Astrocyte (in vitro differentiated cells and primary cell): Measurements from ENCODE around the gene RBBP6. TPM values are rescaled to one million over a fixed set of nuclear protein-coding genes. Genes with fewer than 3 reads are reported as not detected.
A peak's percentile ranks its signal among the peaks of the same experiment; 100 is the strongest.

Experiments
- DNase-seq: peaks from one replicate; pipeline ENCODE4 v3.0.0-alpha.2; 2010; ENCODE audit warnings: low read depth
- FAIRE-seq: peaks from 2 replicates; lab custom pipeline; 2011; peaks lifted over from hg19 to GRCh38; lab: Jason Lieb, UNC
- H2AFZ ChIP-seq: 2 replicates; pipeline ENCODE4 v1.6.0; 2012; ENCODE audit warnings: low read depth, low read length, inconsistent platforms
- H3K27ac ChIP-seq: 2 replicates; pipeline ENCODE4 v1.5.1; 2011; ENCODE audit warnings: low read depth, low read length, inconsistent platforms
- H3K27me3 ChIP-seq: 2 replicates; pipeline ENCODE4 v1.6.0; 2011; ENCODE audit warnings: low read length, inconsistent platforms; ENCODE audit not compliant: insufficient read depth
- H3K36me3 ChIP-seq: 2 replicates; pipeline ENCODE4 v1.5.1; 2011; ENCODE audit warnings: low read length, inconsistent platforms; ENCODE audit not compliant: insufficient read depth
- H3K4me1 ChIP-seq: 2 replicates; pipeline ENCODE4 v1.5.1; 2011; ENCODE audit warnings: low read length, inconsistent platforms; ENCODE audit not compliant: insufficient read depth
- H3K4me2 ChIP-seq: 2 replicates; pipeline ENCODE4 v1.6.0; 2012; ENCODE audit warnings: low read length, inconsistent platforms
- H3K4me3 ChIP-seq: 2 replicates; pipeline ENCODE4 v1.5.1; 2011; ENCODE audit warnings: low read depth, mild to moderate bottlenecking, low read length, inconsistent platforms; ENCODE audit not compliant: insufficient read depth
- H3K79me2 ChIP-seq: 2 replicates; pipeline ENCODE4 v1.6.0; 2012; ENCODE audit warnings: mild to moderate bottlenecking, low read length, inconsistent platforms; ENCODE audit not compliant: insufficient read depth
- H3K9ac ChIP-seq: 2 replicates; pipeline ENCODE4 v1.6.0; 2012; ENCODE audit warnings: mild to moderate bottlenecking, low read length, inconsistent platforms
- H3K9me3 ChIP-seq: 2 replicates; pipeline ENCODE4 v1.5.1; 2012; ENCODE audit warnings: low read depth, mild to moderate bottlenecking, low read length, inconsistent platforms; ENCODE audit not compliant: insufficient read depth
- H4K20me1 ChIP-seq: 2 replicates; pipeline ENCODE4 v1.6.0; 2012; ENCODE audit warnings: low read length, inconsistent platforms; ENCODE audit not compliant: insufficient read depth
- H3K27ac Mint-ChIP-seq: one replicate; pipeline ENCODE4 v1.8.0; 2021; ENCODE audit warnings: mild to moderate bottlenecking, mixed read lengths; ENCODE audit not compliant: unreplicated experiment
- H3K27me3 Mint-ChIP-seq: one replicate; pipeline ENCODE4 v1.8.0; 2021; ENCODE audit warnings: low read depth, mixed read lengths; ENCODE audit not compliant: unreplicated experiment
- H3K36me3 Mint-ChIP-seq: one replicate; pipeline ENCODE4 v1.8.0; 2021; ENCODE audit warnings: low read depth, mixed read lengths; ENCODE audit not compliant: unreplicated experiment
- H3K4me1 Mint-ChIP-seq: one replicate; pipeline ENCODE4 v1.8.0; 2021; ENCODE audit warnings: low read depth, mixed read lengths; ENCODE audit not compliant: unreplicated experiment
- H3K4me3 Mint-ChIP-seq: one replicate; pipeline ENCODE4 v1.8.0; 2021; ENCODE audit warnings: mild to moderate bottlenecking, moderate library complexity, mixed read lengths; ENCODE audit not compliant: unreplicated experiment
- H3K9me3 Mint-ChIP-seq: one replicate; pipeline ENCODE4 v1.8.0; 2021; ENCODE audit warnings: mild to moderate bottlenecking, mixed read lengths; ENCODE audit not compliant: unreplicated experiment
- EZH2 ChIP-seq: IDR thresholded peaks from 2 replicates; pipeline ENCODE4 v1.6.1; 2012; ENCODE audit warnings: mild to moderate bottlenecking, low read length, inconsistent platforms; ENCODE audit not compliant: insufficient read depth
- total RNA-seq: library from RNA; stranded (reverse); gene quantifications from 2 replicates; pipeline ENCODE4 v1.2.1, GENCODE V29; 2021
- TF ChIP-seq, protein P1 (sequence below): IDR thresholded peaks from 2 replicates; pipeline ENCODE4 v1.5.1; 2011; ENCODE audit warnings: low read depth, mild to moderate bottlenecking, inconsistent platforms, low read length, moderate library complexity; ENCODE audit not compliant: insufficient read depth

RBBP6 gene
- total RNA-seq, 1 donor from 2014 or later = 44.8 TPM

DNA sequence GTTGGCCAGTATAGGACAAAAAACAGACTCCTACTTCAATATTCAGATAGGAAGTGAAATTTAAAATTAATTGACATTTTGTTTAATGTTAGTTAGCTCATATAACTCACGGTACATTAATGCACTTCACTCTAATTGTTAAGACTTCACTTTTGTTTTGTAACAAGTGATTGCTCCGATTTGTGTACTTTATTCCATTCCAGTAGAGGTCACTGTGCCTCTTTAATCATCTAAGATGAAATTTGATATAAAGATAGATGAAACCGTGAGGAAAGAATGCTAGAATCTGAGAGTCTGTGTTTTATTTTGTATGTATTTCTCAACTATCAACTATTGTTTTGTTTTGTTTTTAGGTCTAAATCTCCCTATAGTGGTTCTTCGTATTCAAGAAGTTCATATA is 29.0 kb downstream of the RBBP6 start:
- Histone ChIP-seq H2AFZ (no peak overlapping the region), H3K9ac (no peak overlapping the region), H3K27ac (no peak overlapping the region), H3K4me1 (no peaks in the 10 kb centered on the region), H3K27me3 (no peaks in the 10 kb centered on the region), H3K4me3 (no peak overlapping the region), H4K20me1 (peaks cover 12% of the 10 kb centered on the region), H3K79me2 (no peaks in the 10 kb centered on the region), H3K4me2 (no peak overlapping the region), H3K9me3 (no peaks in the 10 kb centered on the region), H3K36me3 (peaks cover 73% of the 10 kb centered on the region)
- FAIRE-seq = peak; percentile 85
- Mint-ChIP-seq H3K4me3 (no peak overlapping the region), H3K27ac (no peak overlapping the region), H3K27me3 (no peaks in the 10 kb centered on the region), H3K4me1 (no peaks in the 10 kb centered on the region), H3K36me3 (peaks cover 34% of the 10 kb centered on the region), H3K9me3 (no peaks in the 10 kb centered on the region)
- TF ChIP-seq EZH2 = no peak
- TF ChIP-seq, protein P1, sequence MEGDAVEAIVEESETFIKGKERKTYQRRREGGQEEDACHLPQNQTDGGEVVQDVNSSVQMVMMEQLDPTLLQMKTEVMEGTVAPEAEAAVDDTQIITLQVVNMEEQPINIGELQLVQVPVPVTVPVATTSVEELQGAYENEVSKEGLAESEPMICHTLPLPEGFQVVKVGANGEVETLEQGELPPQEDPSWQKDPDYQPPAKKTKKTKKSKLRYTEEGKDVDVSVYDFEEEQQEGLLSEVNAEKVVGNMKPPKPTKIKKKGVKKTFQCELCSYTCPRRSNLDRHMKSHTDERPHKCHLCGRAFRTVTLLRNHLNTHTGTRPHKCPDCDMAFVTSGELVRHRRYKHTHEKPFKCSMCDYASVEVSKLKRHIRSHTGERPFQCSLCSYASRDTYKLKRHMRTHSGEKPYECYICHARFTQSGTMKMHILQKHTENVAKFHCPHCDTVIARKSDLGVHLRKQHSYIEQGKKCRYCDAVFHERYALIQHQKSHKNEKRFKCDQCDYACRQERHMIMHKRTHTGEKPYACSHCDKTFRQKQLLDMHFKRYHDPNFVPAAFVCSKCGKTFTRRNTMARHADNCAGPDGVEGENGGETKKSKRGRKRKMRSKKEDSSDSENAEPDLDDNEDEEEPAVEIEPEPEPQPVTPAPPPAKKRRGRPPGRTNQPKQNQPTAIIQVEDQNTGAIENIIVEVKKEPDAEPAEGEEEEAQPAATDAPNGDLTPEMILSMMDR = peak; percentile 41
- DNase-seq = peak; percentile 6

DNA sequence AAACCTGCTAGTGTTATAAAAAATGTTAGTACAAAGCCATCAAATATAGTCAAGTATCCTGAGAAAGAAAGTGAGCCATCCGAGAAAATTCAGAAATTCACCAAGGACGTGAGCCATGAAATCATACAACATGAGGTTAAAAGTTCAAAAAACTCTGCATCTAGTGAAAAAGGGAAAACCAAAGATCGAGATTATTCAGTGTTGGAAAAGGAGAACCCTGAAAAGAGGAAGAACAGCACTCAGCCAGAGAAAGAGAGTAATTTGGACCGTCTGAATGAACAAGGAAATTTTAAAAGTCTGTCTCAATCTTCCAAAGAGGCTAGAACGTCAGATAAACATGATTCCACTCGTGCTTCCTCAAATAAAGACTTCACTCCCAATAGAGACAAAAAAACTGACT is 31.7 kb downstream of the RBBP6 start:
- no peaks in the 10 kb centered on the region for H3K9me3 ChIP-seq
- H3K4me1 Mint-ChIP-seq = no peaks in the 10 kb centered on the region
- H3K27me3 ChIP-seq = no peaks in the 10 kb centered on the region
- no peak overlapping the region for H3K9ac ChIP-seq
- H3K4me3 ChIP-seq = no peak overlapping the region
- H3K4me1 ChIP-seq = no peaks in the 10 kb centered on the region
- peaks cover 36% of the 10 kb centered on the region for H3K36me3 Mint-ChIP-seq
- no peak overlapping the region for H3K4me3 Mint-ChIP-seq
- H3K36me3 ChIP-seq = peaks cover 48% of the 10 kb centered on the region
- DNase-seq (no peak), FAIRE-seq (peak; percentile 84)
- H2AFZ ChIP-seq = no peak overlapping the region
- H3K79me2 ChIP-seq = no peaks in the 10 kb centered on the region
- H3K4me2 ChIP-seq = no peak overlapping the region
- H3K27ac ChIP-seq = no peak overlapping the region
- peaks cover 5% of the 10 kb centered on the region for H4K20me1 ChIP-seq
- no peaks in the 10 kb centered on the region for H3K27me3 Mint-ChIP-seq
- TF ChIP-seq, protein P1 = no peak
- TF ChIP-seq EZH2 = no peak
- peaks cover 2% of the 10 kb centered on the region for H3K9me3 Mint-ChIP-seq
- H3K27ac Mint-ChIP-seq = no peak overlapping the region

DNA sequence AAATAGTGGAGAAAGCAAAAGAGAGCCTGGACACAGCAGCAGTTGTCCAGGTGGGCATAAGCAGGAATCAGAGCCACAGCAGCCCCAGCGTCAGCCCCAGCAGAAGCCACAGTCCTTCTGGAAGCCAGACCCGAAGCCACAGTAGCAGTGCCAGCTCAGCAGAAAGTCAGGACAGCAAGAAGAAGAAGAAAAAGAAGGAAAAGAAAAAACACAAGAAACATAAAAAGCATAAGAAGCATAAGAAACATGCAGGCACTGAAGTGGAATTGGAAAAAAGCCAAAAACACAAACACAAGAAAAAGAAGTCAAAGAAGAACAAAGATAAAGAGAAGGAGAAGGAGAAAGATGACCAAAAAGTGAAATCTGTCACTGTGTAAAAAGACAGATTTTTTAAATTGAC is 32.7 kb downstream of the RBBP6 start:
- H2AFZ ChIP-seq = no peak overlapping the region
- no peaks in the 10 kb centered on the region for H3K27me3 ChIP-seq
- FAIRE-seq = no peak
- no peak overlapping the region for H3K4me3 Mint-ChIP-seq
- DNase-seq = no peak
- H3K4me1 Mint-ChIP-seq = no peaks in the 10 kb centered on the region
- no peaks in the 10 kb centered on the region for H3K9me3 ChIP-seq
- H3K36me3 ChIP-seq = peaks cover 44% of the 10 kb centered on the region
- H3K4me1 ChIP-seq = no peaks in the 10 kb centered on the region
- H3K4me3 ChIP-seq = no peak overlapping the region
- no peak for TF ChIP-seq EZH2
- TF ChIP-seq, protein P1 = no peak
- H3K27ac Mint-ChIP-seq = no peak overlapping the region
- peaks cover 5% of the 10 kb centered on the region for H4K20me1 ChIP-seq
- H3K36me3 Mint-ChIP-seq = peaks cover 35% of the 10 kb centered on the region
- H3K79me2 ChIP-seq = no peaks in the 10 kb centered on the region
- H3K27me3 Mint-ChIP-seq = no peaks in the 10 kb centered on the region
- no peak overlapping the region for H3K27ac ChIP-seq
- no peak overlapping the region for H3K4me2 ChIP-seq
- peaks cover 5% of the 10 kb centered on the region for H3K9me3 Mint-ChIP-seq
- no peak overlapping the region for H3K9ac ChIP-seq
